DMS 273 (cell line): Measurements from ENCODE around the gene CPLX1.
"Not testable (repeated sequence)": the region's sequence is repeated elsewhere in the genome, so short reads cannot be mapped to it uniquely, and the experiment has no call there.

Experiments used
- DNase-seq: peaks from one replicate; lab custom pipeline; 2025; ENCODE audit not compliant: unreplicated experiment; lab: John Stamatoyannopoulos, UW

The CPLX1 gene

DNA sequence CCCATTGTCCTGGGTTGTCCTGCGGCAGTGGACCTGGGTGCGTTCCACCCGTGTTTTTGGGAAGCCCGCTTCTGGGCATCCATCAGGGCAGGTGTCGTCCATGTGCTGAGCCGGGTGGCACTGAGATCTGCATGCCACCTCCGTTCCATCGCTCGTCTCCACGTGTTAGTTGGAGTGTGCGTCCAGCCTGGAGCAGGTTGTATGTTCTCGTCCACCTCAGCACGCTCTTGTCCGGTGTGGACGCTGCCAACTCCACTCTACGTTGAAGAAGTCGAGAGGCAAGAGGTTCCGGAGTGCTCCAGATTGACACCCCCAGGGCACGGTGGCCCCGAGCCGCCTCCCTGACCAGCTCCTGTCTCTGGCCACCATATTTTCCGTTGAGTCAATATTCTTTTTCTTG, 86.4 kb downstream of the CPLX1 start:
- no peak for DNase-seq

DNA sequence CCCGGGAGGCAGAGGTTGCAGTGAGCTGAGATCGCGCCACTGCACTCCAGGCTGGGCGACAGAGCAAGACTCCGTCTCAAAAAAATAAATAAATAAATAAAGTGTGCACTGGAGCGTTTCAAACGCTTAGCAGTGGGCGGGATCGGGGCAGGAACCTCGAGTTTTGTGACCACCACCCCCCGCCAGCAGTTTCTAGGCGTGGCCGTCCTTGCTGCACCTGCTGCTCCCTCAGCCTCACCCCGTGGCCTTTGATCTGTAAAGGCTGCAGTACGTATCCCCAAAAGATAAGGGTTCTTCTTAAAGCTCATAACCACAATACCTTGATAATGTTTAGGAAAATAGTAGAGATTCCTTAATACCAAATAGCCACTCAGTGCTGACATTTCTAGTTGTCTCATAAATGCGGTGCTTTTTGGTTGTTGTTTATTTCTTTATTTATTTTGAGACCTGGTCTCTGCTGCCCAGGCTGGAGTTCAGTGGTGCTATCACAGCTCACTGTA, 87.1 kb downstream of the CPLX1 start:
- no peak for DNase-seq

DNA sequence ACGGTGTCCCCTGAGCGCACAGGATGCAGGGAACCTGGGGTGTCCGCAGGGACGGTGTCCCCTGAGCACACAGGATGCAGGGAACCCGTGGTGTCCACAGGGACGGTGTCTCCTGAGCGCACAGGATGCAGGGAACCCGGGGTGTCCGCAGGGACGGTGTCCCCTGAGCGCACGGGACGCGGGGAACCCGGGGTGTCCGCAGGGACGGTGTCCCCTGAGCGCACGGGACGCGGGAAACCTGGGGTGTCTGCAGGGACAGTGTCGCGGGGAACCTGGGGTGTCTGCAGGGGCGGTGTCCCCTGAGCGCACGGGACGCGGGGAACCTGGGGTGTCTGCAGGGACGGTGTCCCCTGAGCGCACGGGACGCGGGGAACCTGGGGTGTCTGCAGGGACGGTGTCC, 89.4 kb downstream of the CPLX1 start:
- DNase-seq: not testable (repeated sequence)

DNA sequence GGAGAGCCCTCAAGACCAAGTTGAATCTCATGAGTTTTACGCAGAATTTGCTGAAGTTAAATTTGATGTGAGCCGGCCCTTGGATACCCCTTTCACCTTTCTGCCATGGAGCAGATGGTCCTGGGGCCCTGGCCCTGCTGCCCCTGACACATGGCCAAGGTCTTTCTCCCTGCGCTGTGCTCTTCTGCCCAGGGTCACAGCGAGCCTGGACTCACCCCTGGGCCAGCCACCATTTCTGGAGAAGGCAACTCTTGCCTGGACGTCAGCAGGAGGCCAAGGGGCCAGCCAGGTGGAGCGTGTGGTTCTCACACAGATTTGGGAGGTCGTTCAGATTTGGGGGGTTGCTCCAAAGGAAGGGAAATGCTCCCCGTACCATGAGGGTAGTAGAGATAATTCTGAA, 90.3 kb downstream of the CPLX1 start:
- no peak for DNase-seq
